Endothelial cell of umbilical vein (primary cell): ENCODE results near the gene GTSE1. TPM values are rescaled to one million over a fixed set of nuclear protein-coding genes. Genes with fewer than 3 reads are reported as not detected.

Source experiments
- BruUV-seq: library from RNA; stranded (reverse); fragments of 400-500 nt; replicated peaks from 2 replicates; lab custom pipeline; 2021; lab: Mats Ljungman, UMichigan
- CTCF ChIA-PET: fragments of 300-600, 350-600 bp; sonication (Branson Sonifier 250); formaldehyde crosslinking; loops from one replicate; lab custom pipeline; 2021; ENCODE audit warnings: antibody characterized with exemption, inconsistent platforms; lab: Charles Lee
- POLR2A ChIA-PET: fragments of 300-600, 350-600 bp; sonication (Branson Sonifier 250); formaldehyde crosslinking; loops from one replicate; lab custom pipeline; 2021; ENCODE audit warnings: antibody characterized with exemption, inconsistent platforms; lab: Charles Lee
- DNase-seq: peaks from one replicate; pipeline ENCODE4 v3.0.0-alpha.2; 2011; ENCODE audit warnings: low read depth, low spot score
- FAIRE-seq: peaks from 2 replicates; lab custom pipeline; 2011; peaks lifted over from hg19 to GRCh38; lab: Jason Lieb, UNC
- H2AFZ ChIP-seq: 2 replicates; pipeline ENCODE4 v1.6.0; 2012; ENCODE audit warnings: low read depth, low read length, control low read depth, inconsistent platforms
- H3K27ac ChIP-seq: 2 replicates; pipeline ENCODE4 v1.5.1; 2011; ENCODE audit warnings: low read depth, mild to moderate bottlenecking, control low read depth, low read length, moderate library complexity; ENCODE audit not compliant: insufficient read depth
- H3K27me3 ChIP-seq, 2 experiments: 2 replicates each; pipeline versions ENCODE4 v1.6.0 to v1.6.1; 2011; ENCODE audit warnings: low read length in 2 of 2, mixed read lengths in 1 of 2; ENCODE audit not compliant: control insufficient read depth in 2 of 2, insufficient read depth in 2 of 2
- H3K36me3 ChIP-seq, 2 experiments: 2 replicates in 1 of 2; 3 replicates in 1 of 2; pipeline ENCODE4 v1.5.1; 2011; ENCODE audit warnings: low read length in 2 of 2, mild to moderate bottlenecking in 1 of 2, moderate library complexity in 1 of 2; ENCODE audit not compliant: control insufficient read depth in 2 of 2, insufficient read depth in 2 of 2; ENCODE audit errors: extremely low read depth in 1 of 2
- H3K4me1 ChIP-seq: 3 replicates; pipeline ENCODE4 v1.5.1; 2011; ENCODE audit warnings: mild to moderate bottlenecking, low read length; ENCODE audit not compliant: control insufficient read depth, insufficient read depth; ENCODE audit errors: extremely low read depth
- H3K4me2 ChIP-seq: 2 replicates; pipeline ENCODE4 v1.6.1; 2011; ENCODE audit warnings: low read length, control low read depth, mixed read lengths; ENCODE audit not compliant: insufficient read depth
- H3K4me3 ChIP-seq, 3 experiments: fragments of 200-600 bp in 1 of 3; sonication (generic), shearing (Covaris generic) in 1 of 3; replicated peaks in 1 of 3; 2 replicates each; pipeline ENCODE4 v1.5.1; 2011 to 2016; ENCODE audit warnings: control low read depth in 3 of 3, low read length in 3 of 3, mild to moderate bottlenecking in 2 of 3, inconsistent platforms in 1 of 3, low read depth in 1 of 3, moderate library complexity in 1 of 3; ENCODE audit not compliant: insufficient read depth in 1 of 3
- H3K79me2 ChIP-seq: 2 replicates; pipeline ENCODE4 v1.6.0; 2012; ENCODE audit warnings: low read length, inconsistent platforms; ENCODE audit not compliant: control insufficient read depth, insufficient read depth
- H3K9ac ChIP-seq: replicated peaks from 2 replicates; pipeline ENCODE3; 2011; ENCODE audit warnings: low read length, control low read depth; ENCODE audit not compliant: insufficient read depth; ENCODE audit errors: extremely low read depth
- H3K9me1 ChIP-seq: replicated peaks from 3 replicates; pipeline ENCODE4 v1.6.0; 2011; ENCODE audit warnings: mild to moderate bottlenecking, low read length; ENCODE audit not compliant: control insufficient read depth, insufficient read depth; ENCODE audit errors: extremely low read depth
- H3K9me3 ChIP-seq: replicated peaks from 2 replicates; pipeline ENCODE4 v1.5.1; 2012; ENCODE audit warnings: low read length, inconsistent platforms; ENCODE audit not compliant: control insufficient read depth, insufficient read depth
- H4K20me1 ChIP-seq: replicated peaks from 2 replicates; pipeline ENCODE3; 2011; ENCODE audit warnings: mild to moderate bottlenecking, low read length; ENCODE audit not compliant: control insufficient read depth, insufficient read depth; ENCODE audit errors: extremely low read depth
- CTCF ChIP-seq, 2 donors: IDR thresholded peaks; 1 replicate in 1 of 2; 2 replicates in 1 of 2; pipeline ENCODE4 v1.5.1; 2011; ENCODE audit warnings: low read length in 2 of 2, mild to moderate bottlenecking in 2 of 2, moderate library complexity in 2 of 2, control low read depth in 1 of 2, inconsistent platforms in 1 of 2, low read depth in 1 of 2; ENCODE audit not compliant: insufficient read depth in 1 of 2; ENCODE audit errors: extremely low read depth in 1 of 2
- EZH2 ChIP-seq: IDR thresholded peaks from 2 replicates; pipeline ENCODE4 v1.6.1; 2012; ENCODE audit warnings: borderline replicate concordance, low read depth, mild to moderate bottlenecking, moderate library complexity, low read length, inconsistent platforms; ENCODE audit not compliant: severe bottlenecking
- FOS ChIP-seq: IDR thresholded peaks from 2 replicates; pipeline ENCODE4 v1.6.1; 2011; ENCODE audit warnings: mild to moderate bottlenecking, low read length, moderate library complexity, borderline replicate concordance; ENCODE audit not compliant: insufficient read depth
- GATA2 ChIP-seq: IDR thresholded peaks from 2 replicates; pipeline ENCODE4 v1.7.0; 2011; ENCODE audit warnings: low read depth, mild to moderate bottlenecking, moderate library complexity, mixed read lengths, low read length; ENCODE audit not compliant: insufficient read length, insufficient read depth
- JUN ChIP-seq: IDR thresholded peaks from 2 replicates; pipeline ENCODE4 v1.6.1; 2011; ENCODE audit warnings: borderline replicate concordance, low read depth; ENCODE audit not compliant: insufficient read length, insufficient read depth
- MYC ChIP-seq: IDR thresholded peaks from one replicate; pipeline ENCODE4 v1.6.1; 2011; ENCODE audit warnings: mild to moderate bottlenecking, low read depth, low read length
- POLR2A ChIP-seq: IDR thresholded peaks from 2 replicates; pipeline ENCODE4 v1.6.1; 2012; ENCODE audit warnings: low read depth, mild to moderate bottlenecking, control low read depth, low read length
- POLR2AphosphoS5 ChIP-seq: IDR thresholded peaks from 2 replicates; pipeline ENCODE4 v1.6.1; 2012; ENCODE audit warnings: low read depth, mild to moderate bottlenecking, control low read depth, low read length, moderate library complexity; ENCODE audit not compliant: insufficient read depth
- dilution Hi-C: fragments of 300-500 bp; cut with MboI; formaldehyde crosslinking; loops from one replicate; pipeline ENCODE4 v1.15.0; 2019; ENCODE audit warnings: low sequenced_read_pairs; ENCODE audit not compliant: extremely low pct_ligation_motif_present
- intact Hi-C: fragments of 100-400 bp; cut with micrococcal nuclease; formaldehyde crosslinking; loops from one replicate; pipeline ENCODE4 v1.10.0; 2022
- polyA plus RNA-seq, 4 experiments: library from polyadenylated mRNA; depleted of rRNA in 3 of 4; stranded (reverse) in 3 of 4; unstranded in 1 of 4; fragments of >200 nt; gene quantifications; 2 replicates each; pipeline versions ENCODE4 v1.2.1 to v1.2.3, GENCODE V29; 2011 to 2012; ENCODE audit warnings: missing spikeins in 1 of 4
- total RNA-seq: library from RNA; stranded (reverse); gene quantifications from 2 replicates; pipeline ENCODE4 v1.2.3, GENCODE V29; 2021
- TF ChIP-seq, protein P1 (sequence below): IDR thresholded peaks from 2 replicates; pipeline ENCODE4 v1.6.1; 2011; ENCODE audit not compliant: insufficient read depth, insufficient read length

GTSE1 gene
- total and polyA plus RNA-seq, 2 donors (not counting 3 experiments of a cell fraction or from before 2014, with no cell fraction given), result 25.9 to 57.2 TPM

DNA sequence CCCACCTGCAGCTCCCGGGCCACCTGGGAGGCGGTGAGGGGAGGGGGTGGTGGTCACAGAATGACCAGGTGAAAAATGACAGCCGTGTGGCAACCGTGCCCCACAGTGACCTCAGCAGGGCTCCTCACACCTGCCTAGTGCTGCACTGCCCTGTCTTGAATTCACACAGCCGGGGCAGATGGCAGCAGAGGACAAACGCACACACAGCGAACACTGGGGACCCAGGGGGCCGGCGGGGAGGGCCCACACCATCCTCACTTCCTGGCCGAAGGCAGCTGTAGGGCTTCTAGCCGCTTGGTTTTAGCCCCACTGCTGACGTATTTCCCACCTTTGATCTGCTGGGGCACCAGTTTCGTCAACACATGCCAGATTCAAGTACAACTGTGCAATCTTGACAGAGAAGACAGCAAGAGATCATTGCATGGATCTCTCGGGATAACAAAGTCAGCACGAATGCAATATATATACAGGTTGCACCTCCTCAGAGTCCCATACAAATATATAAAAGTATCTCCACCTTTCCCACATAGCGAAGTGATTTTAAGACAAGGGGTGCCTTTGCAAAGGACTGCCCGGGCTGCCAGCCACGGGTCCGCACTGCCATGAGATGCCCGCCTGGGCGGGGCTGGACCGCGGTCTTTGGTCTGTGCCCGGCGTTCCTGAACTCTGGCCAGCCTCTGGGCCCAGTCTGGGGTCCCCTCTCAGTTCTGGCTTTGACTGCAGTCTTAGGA, 65.7 kb downstream of the GTSE1 start:
- Histone ChIP-seq H3K27me3 (no peaks in the 10 kb centered on the region), H3K4me3 (no peak overlapping the region), H3K9me3 (no peaks in the 10 kb centered on the region), H3K9ac (no peak overlapping the region), H4K20me1 (no peaks in the 10 kb centered on the region), H3K9me1 (no peaks in the 10 kb centered on the region), H3K36me3 (no peaks in the 10 kb centered on the region), H3K4me2 (no peak overlapping the region), H3K27ac (no peak overlapping the region), H2AFZ (no peak overlapping the region), H3K79me2 (no peaks in the 10 kb centered on the region), H3K4me1 (no peaks in the 10 kb centered on the region)
- BruUV-seq, result no TSS peak
- DNase-seq, result no peak
- no peak for TF ChIP-seq MYC
- TF ChIP-seq POLR2AphosphoS5, result no peak
- no peak for TF ChIP-seq POLR2A
- TF ChIP-seq FOS, result no peak
- TF ChIP-seq, protein P1, sequence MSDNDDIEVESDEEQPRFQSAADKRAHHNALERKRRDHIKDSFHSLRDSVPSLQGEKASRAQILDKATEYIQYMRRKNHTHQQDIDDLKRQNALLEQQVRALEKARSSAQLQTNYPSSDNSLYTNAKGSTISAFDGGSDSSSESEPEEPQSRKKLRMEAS, result no peak
- no peak for TF ChIP-seq GATA2
- no peak for TF ChIP-seq CTCF (IDR thresholded peaks at IDR 0.05; ENCODE audit: extremely low read depth in 1 of 2, insufficient read depth in 1 of 2, low read depth in 1 of 2, low read length in 2 of 2)
- TF ChIP-seq JUN, result no peak
- no peak for TF ChIP-seq EZH2
- POLR2A ChIA-PET, result no interaction called here
- dilution Hi-C loops (no loop called here), intact Hi-C loops (no loop called here)
- FAIRE-seq, result no peak
- CTCF ChIA-PET, result no interaction called here
